Measurements from ENCODE around the gene MIS12. TPM values are rescaled to one million over a fixed set of nuclear protein-coding genes. Genes with fewer than 3 reads are reported as not detected.

The MIS12 gene
- total and polyA plus RNA-seq, 2 of the 8 experiments (the other 6 are each of a cell fraction or from before 2014, with no cell fraction given) = 9.5 to 25.6 TPM

GRCh38 chr17:5472511-5472910, 13.9 kb upstream of the MIS12 start:
- H2BK15ac ChIP-seq (ENCODE audit: low read length) = no peak overlapping the region
- H2BK120ac ChIP-seq (replicated peaks; ENCODE audit: low read depth, low read length) = no peak overlapping the region
- H3K9me3 ChIP-seq (ENCODE audit: insufficient read depth in 2 of 2, low read depth in 1 of 2, low read length in 1 of 2) = no peaks in the 10 kb centered on the region
- no peak overlapping the region for H4K5ac ChIP-seq (ENCODE audit: insufficient read length, low read depth, low read length)
- peaks cover 2% of the 10 kb centered on the region; the same call in 1 of the 2 replicates for H3K23me2 ChIP-seq (ENCODE audit: low read depth, low read length)
- H3K4me2 ChIP-seq (ENCODE audit: insufficient read depth in 1 of 2, low read depth in 2 of 2, low read length in 2 of 2) = no peak overlapping the region
- 90% methylated on average over 3 of the region's 3 CpGs; no CpG with 5 or more reads in 1 of the 2 experiments for WGBS, 2 experiments (ENCODE audit: extremely low coverage in 1 of 2, insufficient coverage in 1 of 2, insufficient read length in 1 of 2, insufficient replicate concordance in 2 of 2, low coverage in 1 of 2, low lambda C conversion rate in 2 of 2, missing lambda C conversion rate in 1 of 2)
- H3K4ac ChIP-seq (replicated peaks; ENCODE audit: insufficient read length, low read depth, low read length) = no peak overlapping the region
- peaks cover 0 to 3% of the 10 kb centered on the region in 2 experiments for H4K20me1 ChIP-seq (replicated peaks in 1 of 2; ENCODE audit: control insufficient read depth in 1 of 2, insufficient read depth in 2 of 2, low read length in 2 of 2)
- H2BK5ac ChIP-seq (ENCODE audit: low read depth, low read length) = no peak overlapping the region
- DNase-seq (ENCODE audit: low read depth in 1 of 2, low spot score in 2 of 2) = no peak
- H3K27me3 ChIP-seq (replicated peaks in 1 of 4; ENCODE audit: control insufficient read depth in 3 of 4, extremely low read depth in 1 of 4, insufficient read depth in 3 of 4, low read length in 3 of 4) = no peaks in the 10 kb centered on the region
- H2AK5ac ChIP-seq (ENCODE audit: low read depth, low read length) = no peak overlapping the region
- no peak overlapping the region for H4K8ac ChIP-seq (ENCODE audit: extremely low read depth, insufficient read depth, low read length)
- no peak overlapping the region for H3K56ac ChIP-seq (replicated peaks; ENCODE audit: insufficient read length, low read depth, low read length)
- no peak overlapping the region for H3K4me3 ChIP-seq (ENCODE audit: extremely low read depth in 1 of 4, insufficient read depth in 2 of 4, low read depth in 3 of 4, low read length in 4 of 4)
- CTCF ChIA-PET (ENCODE audit: partially characterized antibody) = no interaction called here
- no peak overlapping the region for H3K18ac ChIP-seq (ENCODE audit: extremely low read depth, low read length)
- peaks cover 8 to 17% of the 10 kb centered on the region in 2 experiments for H3K79me2 ChIP-seq (ENCODE audit: control insufficient read depth in 1 of 2, insufficient read depth in 2 of 2, low read length in 2 of 2)
- no peak for FAIRE-seq
- no peak overlapping the region for H3K23ac ChIP-seq (ENCODE audit: insufficient read length)
- no peaks in the 10 kb centered on the region for H3K79me1 ChIP-seq (ENCODE audit: low read depth, low read length)
- H3K27ac ChIP-seq (ENCODE audit: low read depth, low read length) = no peak overlapping the region
- H2BK12ac ChIP-seq (ENCODE audit: low read depth, low read length) = no peak overlapping the region
- H2BK20ac ChIP-seq (ENCODE audit: low read length) = no peak overlapping the region
- POLR2A ChIA-PET (ENCODE audit: partially characterized antibody) = interaction anchor here (4.1 kb wide), 1 partner anchor 13 kb away, joined by 27 read pairs; the partner anchor contains the start of genes DERL2 and MIS12
- H2AFZ ChIP-seq (ENCODE audit: low read length) = no peak overlapping the region
- H3K4me1 ChIP-seq (replicated peaks in 1 of 4; ENCODE audit: control insufficient read depth in 3 of 4, insufficient read depth in 4 of 4, low read length in 3 of 4) = no peaks in the 10 kb centered on the region
- no peak overlapping the region for H4K91ac ChIP-seq (replicated peaks; ENCODE audit: insufficient read length, low read length)
- H3K36me3 ChIP-seq (ENCODE audit: control insufficient read depth in 2 of 4, insufficient read depth in 4 of 4, low read length in 3 of 4) = peaks cover 6 to 40% (median 21%) of the 10 kb centered on the region in 4 experiments
- H3K9ac ChIP-seq (replicated peaks in 1 of 4; ENCODE audit: extremely low read depth in 1 of 4, low read depth in 3 of 4, low read length in 3 of 4) = no peak overlapping the region
- no peak for TF ChIP-seq SP2 (IDR thresholded peaks at IDR 0.05; ENCODE audit: low read length)
- TF ChIP-seq POLR2AphosphoS5 (IDR thresholded peaks at IDR 0.05; ENCODE audit: low read depth, low read length) = no peak
- no peak for TF ChIP-seq SIX5 (IDR thresholded peaks at IDR 0.05; ENCODE audit: low read depth, low read length)
- no peak overlapping the region for H3K14ac ChIP-seq (ENCODE audit: insufficient read length)
